Central memory CD8-positive, alpha-beta T cell (primary cell): ENCODE data around the gene SP3.
A peak's percentile ranks its signal among the peaks of the same experiment; 100 is the strongest.
"Not testable (repeated sequence)": the region's sequence is repeated elsewhere in the genome, so short reads cannot be mapped to it uniquely, and the experiment has no call there.

Source experiments
- ATAC-seq: fragments of 150-1000 bp; cut with Tn5 transposase; replicated peaks from 2 replicates; pipeline ENCODE4 v1.10.0; 2022; ENCODE audit warnings: mild to moderate bottlenecking, moderate FRiP score, moderate number of reproducible peaks; ENCODE audit not compliant: poor library complexity, severe bottlenecking; ENCODE audit errors: extremely low read depth
- DNase-seq, 2 donors: peaks; one replicate each; pipeline ENCODE4 v3.0.0; 2021; ENCODE audit warnings: low spot score in 2 of 2
- H3K27ac Mint-ChIP-seq: one replicate; pipeline ENCODE4 v1.8.0; 2022; ENCODE audit warnings: low read depth, mild to moderate bottlenecking, moderate library complexity, mixed read lengths
- H3K27me3 Mint-ChIP-seq: one replicate; pipeline ENCODE4 v1.8.0; 2022; ENCODE audit warnings: mixed read lengths
- H3K36me3 Mint-ChIP-seq: one replicate; pipeline ENCODE4 v1.8.0; 2022; ENCODE audit warnings: mild to moderate bottlenecking, moderate library complexity, mixed read lengths; ENCODE audit not compliant: insufficient read depth
- H3K4me1 Mint-ChIP-seq: one replicate; pipeline ENCODE4 v1.8.0; 2022; ENCODE audit warnings: mixed read lengths
- H3K4me3 Mint-ChIP-seq: one replicate; pipeline ENCODE4 v1.8.0; 2022; ENCODE audit warnings: mild to moderate bottlenecking, moderate library complexity, mixed read lengths
- H3K9me3 Mint-ChIP-seq: one replicate; pipeline ENCODE4 v1.8.0; 2022; ENCODE audit warnings: mixed read lengths

The SP3 gene

GRCh38 chr2:173922068-173922467, 43.1 kb downstream of the SP3 start:
- Mint-ChIP-seq H3K4me3 (no peak overlapping the region), H3K4me1 (peaks cover 73% of the 10 kb centered on the region)
- ATAC-seq, result no peak

GRCh38 chr2:173914055-173914927, 50.9 kb downstream of the SP3 start:
- no peak overlapping the region for H3K27ac Mint-ChIP-seq
- no peak for DNase-seq
- no peak for ATAC-seq
- no peaks in the 10 kb centered on the region for H3K9me3 Mint-ChIP-seq
- no peak overlapping the region for H3K4me3 Mint-ChIP-seq
- H3K4me1 Mint-ChIP-seq, result peaks cover 49% of the 10 kb centered on the region
- no peaks in the 10 kb centered on the region for H3K27me3 Mint-ChIP-seq
- peaks cover 55% of the 10 kb centered on the region for H3K36me3 Mint-ChIP-seq

More at GRCh38 chr2:173922068-173922467, 43.1 kb downstream of the SP3 start:
- Mint-ChIP-seq H3K36me3 (peaks cover 16% of the 10 kb centered on the region), H3K27me3 (no peaks in the 10 kb centered on the region), H3K27ac (peak overlapping the region; percentile 45), H3K9me3 (no peaks in the 10 kb centered on the region)
- no peak for DNase-seq

- Mint-ChIP-seq H3K4me3 (no peak overlapping the region), H3K27me3 (no peaks in the 10 kb centered on the region), H3K4me1 (peaks cover 25% of the 10 kb centered on the region), H3K27ac (no peak overlapping the region), H3K9me3 (no peaks in the 10 kb centered on the region), H3K36me3 (peaks cover 59% of the 10 kb centered on the region)
- ATAC-seq (no peak), DNase-seq (no peak)
Observed at GRCh38 chr2:173909846-173910245, 55.3 kb downstream of the SP3 start.

- DNase-seq (no peak), ATAC-seq (no peak)
- no peaks in the 10 kb centered on the region for H3K9me3 Mint-ChIP-seq
- H3K4me3 Mint-ChIP-seq, result no peak overlapping the region
- H3K36me3 Mint-ChIP-seq, result peaks cover 44% of the 10 kb centered on the region
- no peak overlapping the region for H3K27ac Mint-ChIP-seq
- H3K27me3 Mint-ChIP-seq, result no peaks in the 10 kb centered on the region
- H3K4me1 Mint-ChIP-seq, result peaks cover 15% of the 10 kb centered on the region
Observed at GRCh38 chr2:173906626-173907025, 58.5 kb downstream of the SP3 start.

- no peak for DNase-seq
- no peak for ATAC-seq
- H3K4me1 Mint-ChIP-seq, result peaks cover 11% of the 10 kb centered on the region
- no peaks in the 10 kb centered on the region for H3K9me3 Mint-ChIP-seq
- no peak overlapping the region for H3K27ac Mint-ChIP-seq
- no peak overlapping the region for H3K4me3 Mint-ChIP-seq
- peaks cover 28% of the 10 kb centered on the region for H3K36me3 Mint-ChIP-seq
- no peaks in the 10 kb centered on the region for H3K27me3 Mint-ChIP-seq
Observed at GRCh38 chr2:173903601-173904394, 61.4 kb downstream of the SP3 start.

GRCh38 chr2:173898996-173899395, 66.2 kb downstream of the SP3 start:
- H3K27ac Mint-ChIP-seq, result peak overlapping the region; percentile 84
- H3K4me3 Mint-ChIP-seq, result peak overlapping the region; percentile 75

GRCh38 chr2:173898178-173898668, 67.0 kb downstream of the SP3 start:
- peak overlapping the region; percentile 75 for H3K4me3 Mint-ChIP-seq
- peaks cover 24% of the 10 kb centered on the region for H3K4me1 Mint-ChIP-seq
- DNase-seq, result no peak
- peaks cover 6% of the 10 kb centered on the region for H3K36me3 Mint-ChIP-seq
- ATAC-seq, result no peak
- H3K27ac Mint-ChIP-seq, result peak overlapping the region; percentile 84
- no peaks in the 10 kb centered on the region for H3K27me3 Mint-ChIP-seq
- no peaks in the 10 kb centered on the region for H3K9me3 Mint-ChIP-seq

More at GRCh38 chr2:173898996-173899395, 66.2 kb downstream of the SP3 start:
- no peaks in the 10 kb centered on the region for H3K9me3 Mint-ChIP-seq
- peaks cover 24% of the 10 kb centered on the region for H3K4me1 Mint-ChIP-seq
- ATAC-seq, result peak; percentile 84
- H3K36me3 Mint-ChIP-seq, result peaks cover 6% of the 10 kb centered on the region
- no peaks in the 10 kb centered on the region for H3K27me3 Mint-ChIP-seq
- no peak for DNase-seq

GRCh38 chr2:173896755-173897154, 68.4 kb downstream of the SP3 start:
- Mint-ChIP-seq H3K36me3 (peaks cover 6% of the 10 kb centered on the region), H3K27ac (no peak overlapping the region), H3K27me3 (peaks cover 10% of the 10 kb centered on the region), H3K4me3 (no peak overlapping the region), H3K4me1 (peaks cover 27% of the 10 kb centered on the region), H3K9me3 (no peaks in the 10 kb centered on the region)
- no peak for ATAC-seq
- DNase-seq, result no peak

- Mint-ChIP-seq H3K4me1 (peaks cover 12% of the 10 kb centered on the region), H3K27ac (no peak overlapping the region), H3K27me3 (peaks cover 36% of the 10 kb centered on the region), H3K9me3 (peaks cover 7% of the 10 kb centered on the region), H3K4me3 (peak overlapping the region; percentile 23), H3K36me3 (no peaks in the 10 kb centered on the region)
- DNase-seq (no peak), ATAC-seq (no peak)
Observed at GRCh38 chr2:173892341-173892740, 72.8 kb downstream of the SP3 start.

GRCh38 chr2:173891315-173892037, 73.7 kb downstream of the SP3 start:
- DNase-seq (no peak), ATAC-seq (no peak)
- H3K36me3 Mint-ChIP-seq, result no peaks in the 10 kb centered on the region
- H3K9me3 Mint-ChIP-seq, result peaks cover 7% of the 10 kb centered on the region
- peaks cover 10% of the 10 kb centered on the region for H3K4me1 Mint-ChIP-seq
- H3K27ac Mint-ChIP-seq, result no peak overlapping the region
- H3K27me3 Mint-ChIP-seq, result peaks cover 36% of the 10 kb centered on the region
- no peak overlapping the region for H3K4me3 Mint-ChIP-seq

- H3K27ac Mint-ChIP-seq, result not testable (repeated sequence)
Observed at GRCh38 chr2:173889464-173889863, 75.7 kb downstream of the SP3 start.

GRCh38 chr2:173886613-173887012, 78.6 kb downstream of the SP3 start:
- Mint-ChIP-seq H3K4me3 (no peak overlapping the region), H3K9me3 (peaks cover 7% of the 10 kb centered on the region), H3K4me1 (peaks cover under 1% of the 10 kb centered on the region), H3K27ac (no peak overlapping the region), H3K27me3 (peaks cover 39% of the 10 kb centered on the region), H3K36me3 (no peaks in the 10 kb centered on the region)
- ATAC-seq (no peak), DNase-seq (no peak)

More at GRCh38 chr2:173889464-173889863, 75.7 kb downstream of the SP3 start:
- H3K27me3 Mint-ChIP-seq, result peaks cover 49% of the 10 kb centered on the region
- H3K4me3 Mint-ChIP-seq, ATAC-seq, H3K36me3 Mint-ChIP-seq, H3K9me3 Mint-ChIP-seq, DNase-seq: not testable (repeated sequence)
- H3K4me1 Mint-ChIP-seq, result peaks cover 10% of the 10 kb centered on the region
